Endothelial cell of umbilical vein (primary cell): ENCODE results near the gene BLTP1. TPM values are rescaled to one million over a fixed set of nuclear protein-coding genes. Genes with fewer than 3 reads are reported as not detected.

Source experiments
- BruUV-seq: library from RNA; stranded (reverse); fragments of 400-500 nt; replicated peaks from 2 replicates; lab custom pipeline; 2021; lab: Mats Ljungman, UMichigan
- CTCF ChIA-PET: fragments of 300-600, 350-600 bp; sonication (Branson Sonifier 250); formaldehyde crosslinking; loops from one replicate; lab custom pipeline; 2021; ENCODE audit warnings: antibody characterized with exemption, inconsistent platforms; lab: Charles Lee
- POLR2A ChIA-PET: fragments of 300-600, 350-600 bp; sonication (Branson Sonifier 250); formaldehyde crosslinking; loops from one replicate; lab custom pipeline; 2021; ENCODE audit warnings: antibody characterized with exemption, inconsistent platforms; lab: Charles Lee
- DNase-seq: peaks from one replicate; pipeline ENCODE4 v3.0.0-alpha.2; 2011; ENCODE audit warnings: low read depth, low spot score
- FAIRE-seq: peaks from 2 replicates; lab custom pipeline; 2011; peaks lifted over from hg19 to GRCh38; lab: Jason Lieb, UNC
- H2AFZ ChIP-seq: 2 replicates; pipeline ENCODE4 v1.6.0; 2012; ENCODE audit warnings: low read depth, low read length, control low read depth, inconsistent platforms
- H3K27ac ChIP-seq: 2 replicates; pipeline ENCODE4 v1.5.1; 2011; ENCODE audit warnings: low read depth, mild to moderate bottlenecking, control low read depth, low read length, moderate library complexity; ENCODE audit not compliant: insufficient read depth
- H3K27me3 ChIP-seq, 2 experiments: 2 replicates each; pipeline versions ENCODE4 v1.6.0 to v1.6.1; 2011; ENCODE audit warnings: low read length in 2 of 2, mixed read lengths in 1 of 2; ENCODE audit not compliant: control insufficient read depth in 2 of 2, insufficient read depth in 2 of 2
- H3K36me3 ChIP-seq, 2 experiments: 2 replicates in 1 of 2; 3 replicates in 1 of 2; pipeline ENCODE4 v1.5.1; 2011; ENCODE audit warnings: low read length in 2 of 2, mild to moderate bottlenecking in 1 of 2, moderate library complexity in 1 of 2; ENCODE audit not compliant: control insufficient read depth in 2 of 2, insufficient read depth in 2 of 2; ENCODE audit errors: extremely low read depth in 1 of 2
- H3K4me1 ChIP-seq: 3 replicates; pipeline ENCODE4 v1.5.1; 2011; ENCODE audit warnings: mild to moderate bottlenecking, low read length; ENCODE audit not compliant: control insufficient read depth, insufficient read depth; ENCODE audit errors: extremely low read depth
- H3K4me2 ChIP-seq: 2 replicates; pipeline ENCODE4 v1.6.1; 2011; ENCODE audit warnings: low read length, control low read depth, mixed read lengths; ENCODE audit not compliant: insufficient read depth
- H3K4me3 ChIP-seq, 3 experiments: fragments of 200-600 bp in 1 of 3; sonication (generic), shearing (Covaris generic) in 1 of 3; replicated peaks in 1 of 3; 2 replicates each; pipeline ENCODE4 v1.5.1; 2011 to 2016; ENCODE audit warnings: control low read depth in 3 of 3, low read length in 3 of 3, mild to moderate bottlenecking in 2 of 3, inconsistent platforms in 1 of 3, low read depth in 1 of 3, moderate library complexity in 1 of 3; ENCODE audit not compliant: insufficient read depth in 1 of 3
- H3K79me2 ChIP-seq: 2 replicates; pipeline ENCODE4 v1.6.0; 2012; ENCODE audit warnings: low read length, inconsistent platforms; ENCODE audit not compliant: control insufficient read depth, insufficient read depth
- H3K9ac ChIP-seq: replicated peaks from 2 replicates; pipeline ENCODE3; 2011; ENCODE audit warnings: low read length, control low read depth; ENCODE audit not compliant: insufficient read depth; ENCODE audit errors: extremely low read depth
- H3K9me1 ChIP-seq: replicated peaks from 3 replicates; pipeline ENCODE4 v1.6.0; 2011; ENCODE audit warnings: mild to moderate bottlenecking, low read length; ENCODE audit not compliant: control insufficient read depth, insufficient read depth; ENCODE audit errors: extremely low read depth
- H3K9me3 ChIP-seq: replicated peaks from 2 replicates; pipeline ENCODE4 v1.5.1; 2012; ENCODE audit warnings: low read length, inconsistent platforms; ENCODE audit not compliant: control insufficient read depth, insufficient read depth
- H4K20me1 ChIP-seq: replicated peaks from 2 replicates; pipeline ENCODE3; 2011; ENCODE audit warnings: mild to moderate bottlenecking, low read length; ENCODE audit not compliant: control insufficient read depth, insufficient read depth; ENCODE audit errors: extremely low read depth
- CTCF ChIP-seq, 2 donors: IDR thresholded peaks; 1 replicate in 1 of 2; 2 replicates in 1 of 2; pipeline ENCODE4 v1.5.1; 2011; ENCODE audit warnings: low read length in 2 of 2, mild to moderate bottlenecking in 2 of 2, moderate library complexity in 2 of 2, control low read depth in 1 of 2, inconsistent platforms in 1 of 2, low read depth in 1 of 2; ENCODE audit not compliant: insufficient read depth in 1 of 2; ENCODE audit errors: extremely low read depth in 1 of 2
- FOS ChIP-seq: IDR thresholded peaks from 2 replicates; pipeline ENCODE4 v1.6.1; 2011; ENCODE audit warnings: mild to moderate bottlenecking, low read length, moderate library complexity, borderline replicate concordance; ENCODE audit not compliant: insufficient read depth
- GATA2 ChIP-seq: IDR thresholded peaks from 2 replicates; pipeline ENCODE4 v1.7.0; 2011; ENCODE audit warnings: low read depth, mild to moderate bottlenecking, moderate library complexity, mixed read lengths, low read length; ENCODE audit not compliant: insufficient read length, insufficient read depth
- MYC ChIP-seq: IDR thresholded peaks from one replicate; pipeline ENCODE4 v1.6.1; 2011; ENCODE audit warnings: mild to moderate bottlenecking, low read depth, low read length
- POLR2AphosphoS5 ChIP-seq: IDR thresholded peaks from 2 replicates; pipeline ENCODE4 v1.6.1; 2012; ENCODE audit warnings: low read depth, mild to moderate bottlenecking, control low read depth, low read length, moderate library complexity; ENCODE audit not compliant: insufficient read depth
- dilution Hi-C: fragments of 300-500 bp; cut with MboI; formaldehyde crosslinking; loops from one replicate; pipeline ENCODE4 v1.15.0; 2019; ENCODE audit warnings: low sequenced_read_pairs; ENCODE audit not compliant: extremely low pct_ligation_motif_present
- intact Hi-C: fragments of 100-400 bp; cut with micrococcal nuclease; formaldehyde crosslinking; loops from one replicate; pipeline ENCODE4 v1.10.0; 2022
- polyA plus RNA-seq, 4 experiments: library from polyadenylated mRNA; depleted of rRNA in 3 of 4; stranded (reverse) in 3 of 4; unstranded in 1 of 4; fragments of >200 nt; gene quantifications; 2 replicates each; pipeline versions ENCODE4 v1.2.1 to v1.2.3, GENCODE V29; 2011 to 2012; ENCODE audit warnings: missing spikeins in 1 of 4
- total RNA-seq: library from RNA; stranded (reverse); gene quantifications from 2 replicates; pipeline ENCODE4 v1.2.3, GENCODE V29; 2021

BLTP1 gene
- total and polyA plus RNA-seq, 2 donors (not counting 3 experiments of a cell fraction or from before 2014, with no cell fraction given): 14.7 to 47.1 TPM

- no peaks in the 10 kb centered on the region for H4K20me1 ChIP-seq
- CTCF ChIA-PET: interaction anchor here (1.0 to 1.5 kb wide), 2 partner anchors 14 to 294 kb away, joined by 3 read pairs; no protein-coding TSS in a partner anchor
- H3K9ac ChIP-seq: no peak overlapping the region
- POLR2A ChIA-PET: no interaction called here
- TF ChIP-seq FOS (peak; percentile 39), GATA2 (no peak), CTCF (IDR thresholded peaks at IDR 0.05; ENCODE audit: extremely low read depth in 1 of 2, insufficient read depth in 1 of 2, low read depth in 1 of 2, low read length in 2 of 2) (no peak), POLR2AphosphoS5 (no peak), MYC (no peak)
- DNase-seq: no peak
- no peak overlapping the region for H2AFZ ChIP-seq
- BruUV-seq: no TSS peak
- H3K9me1 ChIP-seq: no peaks in the 10 kb centered on the region
- H3K79me2 ChIP-seq: no peaks in the 10 kb centered on the region
- H3K27ac ChIP-seq: no peak overlapping the region
- H3K4me2 ChIP-seq: no peak overlapping the region
- no peaks in the 10 kb centered on the region for H3K4me1 ChIP-seq
- H3K36me3 ChIP-seq: peaks cover 0 to 3% of the 10 kb centered on the region in 2 experiments
- FAIRE-seq: no peak
- H3K4me3 ChIP-seq: no peak overlapping the region
- intact Hi-C loops: no loop called here
- H3K9me3 ChIP-seq: no peaks in the 10 kb centered on the region
- no peaks in the 10 kb centered on the region for H3K27me3 ChIP-seq
- dilution Hi-C loops: no loop called here
Observed at GRCh38 chr4:122195718-122196117, 43.6 kb downstream of the BLTP1 start.

Other genes with a start within 250 kb of the BLTP1 start
- gene TRPC3, start 200.3 kb upstream of the BLTP1 start, total RNA-seq: not detected in 2 replicates
- not detected in 2 replicates for gene TRPC3, start 200.3 kb upstream of the BLTP1 start, polyA plus RNA-seq
- gene ADAD1, start 226.7 kb downstream of the BLTP1 start, total RNA-seq: not detected in 2 replicates
- not detected in 2 replicates for gene ADAD1, start 226.7 kb downstream of the BLTP1 start, polyA plus RNA-seq